HL-60 (cell line): Measurements from ENCODE around the gene KCNAB1.

Experiments
- DNase-seq, 2 experiments: peaks; one replicate each; pipeline ENCODE4 v3.0.0-alpha.2; 2010 to 2020; ENCODE audit warnings: low read depth in 1 of 2, low spot score in 1 of 2
- H3K27ac ChIP-seq: fragments of 250-450 bp; sonication (Bioruptor Pico); replicated peaks from 2 replicates; pipeline ENCODE4 v1.5.1; 2020; ENCODE audit warnings: mild to moderate bottlenecking, moderate library complexity
- H3K27me3 ChIP-seq: fragments of 250-450 bp; sonication (Bioruptor Pico); 2 replicates; pipeline ENCODE4 v1.5.1; 2021; ENCODE audit warnings: mild to moderate bottlenecking, moderate library complexity; ENCODE audit not compliant: insufficient read depth, poor library complexity, severe bottlenecking
- H3K4me3 ChIP-seq: replicated peaks from 2 replicates; pipeline ENCODE4 v1.5.1; 2011; ENCODE audit warnings: mild to moderate bottlenecking, control low read depth, low read length; ENCODE audit not compliant: insufficient read depth
- GABPA ChIP-seq: IDR thresholded peaks from 2 replicates; pipeline ENCODE4 v1.6.1; 2012; ENCODE audit warnings: low read depth
- POLR2AphosphoS5 ChIP-seq: IDR thresholded peaks from 2 replicates; pipeline ENCODE4 v1.6.1; 2012; ENCODE audit warnings: low read depth
- SPI1 ChIP-seq: IDR thresholded peaks from 2 replicates; pipeline ENCODE4 v1.6.1; 2012; ENCODE audit warnings: low read depth, mild to moderate bottlenecking, borderline replicate concordance
- TF ChIP-seq, protein P1 (sequence below): IDR thresholded peaks from 2 replicates; pipeline ENCODE4 v1.6.1; 2012; ENCODE audit warnings: low read depth; ENCODE audit not compliant: insufficient replicate concordance
- TF ChIP-seq, protein P2 (sequence below): IDR thresholded peaks from one replicate; pipeline ENCODE4 v1.5.1; 2011; ENCODE audit warnings: low read length, control low read depth, inconsistent platforms; ENCODE audit not compliant: insufficient read depth

Gene KCNAB1

DNA sequence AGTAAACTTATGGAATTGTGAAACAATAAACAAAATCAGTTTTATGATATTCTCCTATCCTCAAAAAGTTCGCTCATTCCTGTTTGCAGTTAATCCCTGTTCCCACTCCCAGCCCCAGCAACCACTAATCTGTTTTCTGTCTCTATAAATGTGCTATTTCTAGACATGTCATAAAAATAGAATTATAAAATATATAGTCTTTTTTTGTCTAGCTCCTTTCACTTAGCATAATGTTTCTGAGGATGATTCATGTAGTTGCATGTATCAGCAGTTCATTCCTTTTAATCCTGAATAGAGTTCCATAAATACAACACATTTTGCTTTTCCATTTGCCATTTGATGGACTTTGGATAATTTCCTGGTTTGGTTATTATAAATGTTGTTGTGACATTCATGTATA, 140.0 kb downstream of the KCNAB1 start:
- no peaks in the 10 kb centered on the region for H3K27me3 ChIP-seq
- no peak overlapping the region for H3K4me3 ChIP-seq
- no peak for DNase-seq
- no peak overlapping the region for H3K27ac ChIP-seq
- TF ChIP-seq POLR2AphosphoS5 (no peak), SPI1 (no peak), GABPA (no peak)
- TF ChIP-seq, protein P1, sequence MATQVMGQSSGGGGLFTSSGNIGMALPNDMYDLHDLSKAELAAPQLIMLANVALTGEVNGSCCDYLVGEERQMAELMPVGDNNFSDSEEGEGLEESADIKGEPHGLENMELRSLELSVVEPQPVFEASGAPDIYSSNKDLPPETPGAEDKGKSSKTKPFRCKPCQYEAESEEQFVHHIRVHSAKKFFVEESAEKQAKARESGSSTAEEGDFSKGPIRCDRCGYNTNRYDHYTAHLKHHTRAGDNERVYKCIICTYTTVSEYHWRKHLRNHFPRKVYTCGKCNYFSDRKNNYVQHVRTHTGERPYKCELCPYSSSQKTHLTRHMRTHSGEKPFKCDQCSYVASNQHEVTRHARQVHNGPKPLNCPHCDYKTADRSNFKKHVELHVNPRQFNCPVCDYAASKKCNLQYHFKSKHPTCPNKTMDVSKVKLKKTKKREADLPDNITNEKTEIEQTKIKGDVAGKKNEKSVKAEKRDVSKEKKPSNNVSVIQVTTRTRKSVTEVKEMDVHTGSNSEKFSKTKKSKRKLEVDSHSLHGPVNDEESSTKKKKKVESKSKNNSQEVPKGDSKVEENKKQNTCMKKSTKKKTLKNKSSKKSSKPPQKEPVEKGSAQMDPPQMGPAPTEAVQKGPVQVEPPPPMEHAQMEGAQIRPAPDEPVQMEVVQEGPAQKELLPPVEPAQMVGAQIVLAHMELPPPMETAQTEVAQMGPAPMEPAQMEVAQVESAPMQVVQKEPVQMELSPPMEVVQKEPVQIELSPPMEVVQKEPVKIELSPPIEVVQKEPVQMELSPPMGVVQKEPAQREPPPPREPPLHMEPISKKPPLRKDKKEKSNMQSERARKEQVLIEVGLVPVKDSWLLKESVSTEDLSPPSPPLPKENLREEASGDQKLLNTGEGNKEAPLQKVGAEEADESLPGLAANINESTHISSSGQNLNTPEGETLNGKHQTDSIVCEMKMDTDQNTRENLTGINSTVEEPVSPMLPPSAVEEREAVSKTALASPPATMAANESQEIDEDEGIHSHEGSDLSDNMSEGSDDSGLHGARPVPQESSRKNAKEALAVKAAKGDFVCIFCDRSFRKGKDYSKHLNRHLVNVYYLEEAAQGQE: no peak
- TF ChIP-seq, protein P2, sequence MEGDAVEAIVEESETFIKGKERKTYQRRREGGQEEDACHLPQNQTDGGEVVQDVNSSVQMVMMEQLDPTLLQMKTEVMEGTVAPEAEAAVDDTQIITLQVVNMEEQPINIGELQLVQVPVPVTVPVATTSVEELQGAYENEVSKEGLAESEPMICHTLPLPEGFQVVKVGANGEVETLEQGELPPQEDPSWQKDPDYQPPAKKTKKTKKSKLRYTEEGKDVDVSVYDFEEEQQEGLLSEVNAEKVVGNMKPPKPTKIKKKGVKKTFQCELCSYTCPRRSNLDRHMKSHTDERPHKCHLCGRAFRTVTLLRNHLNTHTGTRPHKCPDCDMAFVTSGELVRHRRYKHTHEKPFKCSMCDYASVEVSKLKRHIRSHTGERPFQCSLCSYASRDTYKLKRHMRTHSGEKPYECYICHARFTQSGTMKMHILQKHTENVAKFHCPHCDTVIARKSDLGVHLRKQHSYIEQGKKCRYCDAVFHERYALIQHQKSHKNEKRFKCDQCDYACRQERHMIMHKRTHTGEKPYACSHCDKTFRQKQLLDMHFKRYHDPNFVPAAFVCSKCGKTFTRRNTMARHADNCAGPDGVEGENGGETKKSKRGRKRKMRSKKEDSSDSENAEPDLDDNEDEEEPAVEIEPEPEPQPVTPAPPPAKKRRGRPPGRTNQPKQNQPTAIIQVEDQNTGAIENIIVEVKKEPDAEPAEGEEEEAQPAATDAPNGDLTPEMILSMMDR: no peak

DNA sequence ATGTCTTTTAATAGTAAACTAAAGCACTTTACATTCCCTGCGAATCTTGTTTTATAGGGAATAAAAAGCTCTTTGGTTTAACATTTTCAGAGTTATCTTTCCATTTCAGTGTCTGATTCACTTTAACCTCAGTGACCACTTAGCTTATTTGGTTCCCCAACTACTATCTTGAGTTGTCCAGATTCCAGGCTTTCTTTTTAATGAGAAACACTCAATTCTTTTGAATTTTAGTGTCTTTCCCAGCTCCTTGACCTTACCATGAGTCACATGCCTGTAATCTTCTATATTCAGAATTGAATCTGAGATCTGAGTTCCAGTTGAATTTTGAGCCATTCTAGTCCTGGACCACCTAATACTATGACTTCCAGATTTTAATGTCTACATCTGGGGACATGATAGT, 144.4 kb downstream of the KCNAB1 start:
- no peaks in the 10 kb centered on the region for H3K27me3 ChIP-seq
- no peak overlapping the region for H3K27ac ChIP-seq
- no peak for DNase-seq
- no peak for TF ChIP-seq POLR2AphosphoS5
- TF ChIP-seq, protein P2: no peak
- TF ChIP-seq, protein P1: no peak
- no peak overlapping the region for H3K4me3 ChIP-seq

DNA sequence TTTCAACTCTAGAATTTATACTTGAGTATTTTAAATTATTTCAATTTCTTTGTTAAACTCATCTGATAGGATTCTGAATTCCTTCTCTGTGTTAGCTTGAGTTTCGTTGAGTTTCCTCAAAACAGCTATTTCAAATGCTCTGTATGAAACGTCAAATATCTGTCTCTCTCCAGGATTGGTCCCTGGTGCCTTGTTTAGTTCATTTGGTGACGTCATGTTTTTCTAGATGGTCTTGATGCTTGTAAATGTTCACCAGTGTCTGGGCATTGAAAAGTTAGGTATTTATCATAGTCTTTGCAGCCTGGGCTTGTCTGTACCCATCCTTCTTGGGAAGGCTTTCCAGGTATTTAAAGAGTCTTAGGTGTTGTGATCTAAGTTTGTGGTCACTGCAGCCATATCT, 151.1 kb downstream of the KCNAB1 start:
- DNase-seq: no peak
- TF ChIP-seq GABPA: no peak
- no peak for TF ChIP-seq SPI1
- TF ChIP-seq, protein P2: no peak
- TF ChIP-seq, protein P1: no peak
- TF ChIP-seq POLR2AphosphoS5: no peak
- Histone ChIP-seq H3K27ac (no peak overlapping the region), H3K4me3 (no peak overlapping the region), H3K27me3 (no peaks in the 10 kb centered on the region)
